Activated gamma-delta T cell treated with Interleukin-2 at 50 U/mL for 16 hours (primary cell): ENCODE data around the gene NUP133.
"Not testable (repeated sequence)": the region's sequence is repeated elsewhere in the genome, so short reads cannot be mapped to it uniquely, and the experiment has no call there.

Experiments used
- DNase-seq: peaks from one replicate; pipeline ENCODE4 v3.0.0-alpha.2; 2020

NUP133 gene

DNA sequence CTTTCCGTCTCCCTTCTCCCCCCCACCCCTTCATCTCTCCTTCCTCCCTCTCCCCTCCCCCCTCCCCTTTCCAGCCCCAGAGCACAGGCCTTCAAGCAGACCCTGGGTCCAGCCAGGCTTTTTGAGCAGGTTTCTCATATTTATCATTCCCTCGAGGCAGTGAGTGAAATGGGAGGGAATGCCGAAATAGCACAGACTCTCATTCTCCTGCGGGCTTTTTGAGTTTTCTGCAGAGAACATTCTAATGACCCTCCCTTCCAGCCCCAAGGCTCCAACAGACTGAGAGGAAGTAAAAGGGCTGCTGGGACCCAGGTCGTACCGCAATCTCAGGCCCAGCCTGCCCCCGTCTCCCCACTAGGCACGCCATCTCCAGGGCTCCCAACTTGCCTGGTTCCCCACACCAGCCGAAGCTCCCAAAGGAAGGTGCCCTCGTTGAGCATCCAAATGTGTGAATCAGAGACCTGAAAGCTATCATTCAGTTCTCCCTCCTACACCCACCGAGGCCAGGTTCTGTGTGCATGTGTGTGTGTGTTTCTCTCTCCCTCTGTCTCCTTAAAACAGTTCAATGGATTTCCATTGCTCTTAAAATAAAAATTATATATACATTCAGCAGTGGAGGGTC is 96.6 kb downstream of the NUP133 start:
- DNase-seq, result no peak

DNA sequence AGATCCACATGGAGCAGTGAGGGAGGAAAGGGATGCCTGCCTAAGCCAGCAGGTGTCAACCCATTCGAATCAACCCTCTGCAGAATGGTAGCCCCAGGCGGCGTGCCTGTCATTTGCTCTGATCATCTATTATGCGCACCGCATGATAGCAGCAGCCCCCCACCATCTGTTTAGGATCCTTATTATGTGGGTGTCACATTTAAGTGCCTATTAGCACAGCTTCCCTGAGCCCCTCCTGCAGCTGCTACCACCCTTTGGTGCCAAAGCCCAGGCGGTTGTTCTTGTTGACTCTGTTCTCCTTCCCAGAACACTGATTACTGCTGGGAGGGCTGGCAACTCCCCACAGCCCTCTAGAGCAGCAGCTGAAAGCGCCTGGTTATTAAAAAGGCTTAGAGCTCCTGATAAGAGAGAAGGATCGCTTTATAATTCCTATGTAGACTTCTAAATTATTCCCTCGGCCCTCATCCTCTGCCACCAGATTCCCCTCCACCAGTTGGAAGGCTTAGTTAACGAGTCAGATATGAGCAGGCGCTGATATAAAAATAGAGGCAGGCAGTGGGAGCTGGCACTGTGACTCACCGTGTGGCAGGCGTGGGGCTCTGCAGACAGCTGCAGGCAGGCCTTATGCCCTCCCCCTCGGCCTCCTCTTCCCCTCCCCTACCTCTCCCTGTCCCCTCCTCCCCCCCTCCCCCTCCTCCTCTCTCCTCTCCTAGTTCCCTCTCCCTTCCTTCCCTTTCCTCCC is 97.3 kb downstream of the NUP133 start:
- DNase-seq, result no peak

DNA sequence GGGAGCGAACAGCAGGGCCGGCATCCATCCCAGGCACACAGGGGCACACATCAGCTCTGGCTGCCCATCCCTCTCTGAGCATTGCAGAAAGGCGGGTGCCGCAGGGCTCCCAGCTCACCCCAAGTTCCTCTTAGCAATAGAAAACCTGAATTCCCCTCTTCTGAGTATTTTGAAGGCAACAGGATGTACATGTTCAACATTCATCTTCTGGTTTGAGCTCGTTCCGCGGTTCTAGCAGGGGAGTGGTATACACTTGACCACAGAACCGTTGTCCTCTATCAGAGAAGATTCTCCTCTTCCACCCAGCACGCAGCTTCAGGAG is 97.8 kb downstream of the NUP133 start:
- no peak for DNase-seq

DNA sequence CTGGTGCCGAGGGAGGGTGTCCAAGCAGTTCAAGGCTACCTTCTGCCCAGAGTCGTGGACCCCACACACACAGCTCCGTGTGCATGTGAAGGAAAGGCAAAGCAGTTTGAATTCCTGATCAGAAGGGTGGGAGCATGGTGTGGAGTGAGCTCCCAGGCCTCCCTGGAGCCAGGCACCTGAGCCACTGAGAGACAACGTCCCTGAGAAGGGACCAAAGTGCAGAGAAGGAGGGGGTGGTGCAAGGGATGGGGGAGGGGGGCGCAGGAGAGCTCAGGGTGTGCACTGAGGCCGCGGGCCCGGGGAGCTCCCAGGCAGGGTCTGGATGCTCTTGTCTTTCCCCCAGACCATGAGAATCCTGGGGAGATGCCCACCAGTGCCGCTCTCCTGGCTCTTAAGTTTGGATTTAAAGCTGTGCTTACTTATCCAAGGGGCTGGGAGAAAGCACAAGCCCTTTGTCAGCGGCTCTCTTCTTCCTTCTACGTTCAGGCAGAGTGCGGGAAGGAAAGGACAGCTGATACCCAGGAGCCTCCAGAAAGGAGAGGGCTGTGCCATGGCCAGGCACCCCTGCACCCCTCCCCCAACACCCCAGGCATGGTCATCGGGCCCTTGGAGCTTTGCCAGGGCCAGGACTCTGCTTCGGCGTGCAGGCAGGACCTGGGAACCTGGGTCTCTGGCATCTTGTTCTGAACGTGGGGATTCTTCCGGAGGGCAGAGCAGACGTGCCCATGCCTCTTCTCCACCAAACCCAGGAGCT is 98.3 kb downstream of the NUP133 start:
- no peak for DNase-seq

DNA sequence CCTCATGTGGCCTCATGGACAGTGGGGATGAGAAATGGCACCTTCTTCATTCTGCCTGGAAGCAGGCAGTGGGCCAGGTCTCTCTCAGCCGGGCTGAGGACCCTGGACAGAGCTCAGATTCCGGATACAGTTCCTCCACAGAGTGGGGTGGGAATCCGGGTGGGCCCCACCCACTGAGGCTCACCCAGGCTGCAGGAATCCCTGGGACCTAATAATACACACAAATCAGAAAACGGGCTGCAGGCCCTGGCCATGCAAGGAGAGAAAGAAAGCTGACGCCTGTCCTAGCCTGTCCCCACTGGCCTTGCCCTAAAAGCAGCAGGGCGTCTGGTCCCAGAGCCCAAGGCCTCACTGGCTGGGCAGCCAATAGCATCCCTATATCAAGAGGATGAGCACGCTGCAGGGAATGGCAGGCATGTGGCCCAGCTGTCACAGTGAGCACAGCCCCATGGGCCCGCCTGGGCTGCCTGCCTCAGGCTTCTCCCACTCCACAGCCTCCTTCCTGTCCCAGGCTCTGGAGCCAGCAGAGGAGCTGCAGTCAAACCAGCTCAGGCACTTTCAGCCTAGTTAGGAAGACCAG is 99.6 kb downstream of the NUP133 start:
- DNase-seq, result no peak

DNA sequence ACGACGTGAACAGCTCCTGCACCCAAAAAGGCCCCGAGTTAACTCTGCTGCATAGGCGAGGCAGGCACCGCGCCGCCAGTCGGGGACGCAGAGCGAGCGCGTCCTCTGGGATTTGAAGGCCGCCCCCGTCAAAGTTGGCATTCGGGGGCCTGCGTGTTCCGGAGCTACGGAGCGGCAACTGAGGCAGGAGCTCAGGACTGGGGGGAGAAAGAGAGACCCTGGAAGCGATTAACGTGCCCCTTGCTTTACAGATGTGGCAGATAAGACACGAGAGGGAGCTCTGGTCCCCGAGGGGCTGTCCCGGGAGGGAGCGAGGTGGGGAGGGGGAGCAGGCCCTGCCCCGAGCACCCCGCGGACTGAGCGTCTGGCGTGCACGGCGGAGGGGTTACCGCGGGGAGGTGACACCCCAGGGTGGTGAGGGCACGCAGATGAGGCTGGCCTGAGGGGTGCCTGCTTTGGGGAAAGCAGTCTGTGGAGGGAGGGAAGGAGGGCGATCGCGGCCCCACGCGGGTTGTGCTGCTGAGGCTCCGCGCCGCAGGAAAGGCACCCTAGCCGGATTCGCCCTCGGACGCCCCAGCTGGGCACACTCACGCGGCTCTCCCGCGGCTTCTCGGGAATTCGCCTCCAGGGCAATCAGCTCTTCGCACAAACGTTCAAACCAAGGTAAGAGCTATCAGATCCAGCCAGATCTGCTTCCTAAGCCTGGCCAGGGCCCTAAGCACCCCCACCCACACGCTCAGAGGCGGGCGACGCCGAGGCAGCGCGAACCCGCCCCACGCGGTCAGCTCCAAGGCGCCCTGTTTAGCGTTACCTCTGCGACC is 100.7 kb downstream of the NUP133 start:
- no peak for DNase-seq

DNA sequence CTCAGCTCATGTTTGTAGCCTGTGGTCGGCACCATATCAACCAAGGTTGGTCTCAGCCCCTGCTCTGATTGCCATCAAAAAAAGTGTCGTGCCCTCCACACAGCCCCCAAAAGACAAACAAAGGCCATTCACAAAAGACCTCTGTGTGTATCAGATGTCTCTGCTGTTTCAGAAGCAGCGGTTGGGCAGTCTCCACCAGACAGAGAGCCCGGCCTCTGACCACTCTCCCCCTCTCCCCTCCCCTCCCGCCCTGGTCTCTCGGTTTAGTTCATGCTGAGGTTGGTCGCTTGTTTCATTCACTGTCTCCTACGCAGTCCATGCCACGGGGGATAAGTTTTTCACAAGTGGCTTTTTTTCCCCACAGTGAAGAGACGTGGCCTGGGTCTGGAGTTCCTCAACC is 101.3 kb downstream of the NUP133 start:
- no peak for DNase-seq

DNA sequence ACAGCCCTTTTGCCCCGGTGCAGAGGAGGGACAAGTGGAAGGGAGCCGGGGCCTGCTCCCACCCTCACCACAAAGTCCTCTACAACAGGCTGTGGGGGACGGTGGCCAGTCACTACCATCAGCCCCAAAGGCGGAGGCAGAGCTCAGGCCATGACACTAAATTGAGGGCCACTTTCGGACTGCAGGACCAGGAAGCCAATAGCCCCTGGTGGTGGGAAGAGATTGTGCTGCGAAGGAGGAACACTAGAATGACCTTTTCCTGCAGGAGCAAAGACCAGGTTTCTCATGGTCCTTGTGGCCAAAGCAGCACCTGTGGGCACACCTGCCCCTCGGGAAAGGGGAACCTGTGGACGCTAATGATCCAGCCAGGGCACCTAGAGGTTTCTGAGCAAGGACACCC is 104.6 kb downstream of the NUP133 start:
- no peak for DNase-seq

DNA sequence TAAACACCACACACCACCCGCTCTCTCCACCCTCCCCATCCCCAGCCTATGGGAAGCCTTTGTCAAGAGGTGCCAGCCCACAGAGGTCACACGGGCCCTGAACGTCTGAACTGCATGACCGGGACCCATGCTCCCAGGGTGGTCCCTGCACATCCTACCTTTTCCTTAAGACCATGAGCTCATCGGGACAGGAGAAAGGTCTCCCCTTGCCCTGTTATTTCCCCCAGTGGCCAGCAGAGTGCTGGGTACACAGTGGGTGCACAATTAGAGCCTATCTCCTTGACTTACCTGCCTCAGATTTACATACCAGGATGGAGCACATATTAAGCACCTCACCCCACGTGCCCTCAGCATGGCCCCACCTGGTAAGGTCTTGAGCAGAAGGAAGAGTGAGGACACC is 105.1 kb downstream of the NUP133 start:
- DNase-seq, result no peak

DNA sequence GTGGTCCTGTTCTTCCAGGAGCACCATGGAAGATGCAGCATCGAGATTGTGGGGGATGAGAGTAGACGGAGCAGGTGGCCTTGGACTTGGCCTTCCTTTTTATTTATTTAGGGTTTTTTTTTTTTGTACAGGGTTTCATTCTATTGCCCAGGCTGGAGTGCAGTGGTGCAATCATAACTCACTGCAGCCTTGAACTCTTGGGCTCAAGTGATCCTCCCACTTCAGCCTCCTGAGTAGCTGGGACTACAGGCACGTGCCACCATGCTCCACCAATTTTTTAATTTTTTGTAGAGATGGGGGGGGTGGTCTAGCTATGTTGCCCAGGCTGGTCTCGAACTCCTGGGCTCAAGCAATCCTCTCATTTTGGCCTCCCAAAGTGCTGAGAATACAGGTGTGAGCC is 105.8 kb downstream of the NUP133 start:
- DNase-seq, result not testable (repeated sequence)

DNA sequence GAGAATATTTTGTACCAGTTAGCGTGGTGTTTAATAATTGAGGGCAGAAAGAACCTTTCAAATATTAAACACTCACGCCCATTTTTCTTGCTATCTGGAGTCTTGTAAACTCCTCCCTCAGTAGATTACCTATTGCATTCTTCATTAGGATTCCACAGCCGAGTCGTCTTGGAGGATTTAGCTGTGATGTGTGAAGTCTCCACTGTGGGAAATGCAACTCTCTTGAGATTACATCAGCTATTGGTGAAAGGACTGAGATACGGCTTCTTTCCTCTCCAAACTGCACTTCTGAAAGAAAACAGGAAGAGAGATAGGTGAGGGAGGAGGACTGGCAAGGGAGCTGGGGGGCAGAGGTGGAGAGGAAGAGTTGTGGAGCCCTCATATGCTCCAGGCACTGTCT is 110.4 kb downstream of the NUP133 start:
- no peak for DNase-seq

DNA sequence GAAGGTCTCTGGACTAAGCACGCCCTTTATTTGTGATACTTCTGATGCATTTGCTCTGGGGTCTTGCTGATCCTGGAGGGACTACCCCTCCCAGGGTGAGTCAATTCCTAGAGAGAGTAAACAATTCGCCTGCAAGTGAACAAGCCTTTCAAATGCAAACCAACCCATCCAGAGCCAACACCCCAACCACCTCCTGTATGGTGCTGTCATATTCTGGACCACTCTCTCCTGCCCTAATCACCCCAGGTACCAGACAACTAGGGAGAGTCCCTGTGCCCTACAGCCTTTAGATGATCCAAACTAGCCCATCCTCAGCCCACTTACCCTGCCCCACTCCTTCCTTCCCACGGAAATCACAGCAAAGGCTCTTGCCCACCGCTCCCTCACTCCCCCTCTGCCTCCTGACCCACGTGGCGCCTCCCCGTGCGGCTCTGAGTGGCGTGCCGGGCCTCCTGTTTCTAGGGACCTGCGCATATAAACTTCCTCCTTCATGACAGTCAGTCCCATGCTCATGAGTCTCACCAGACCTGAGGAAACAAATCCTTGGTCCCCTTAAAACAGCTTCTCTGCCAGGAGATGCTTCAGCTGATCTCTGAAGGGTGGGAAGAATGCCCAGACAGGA is 111.4 kb downstream of the NUP133 start:
- no peak for DNase-seq

DNA sequence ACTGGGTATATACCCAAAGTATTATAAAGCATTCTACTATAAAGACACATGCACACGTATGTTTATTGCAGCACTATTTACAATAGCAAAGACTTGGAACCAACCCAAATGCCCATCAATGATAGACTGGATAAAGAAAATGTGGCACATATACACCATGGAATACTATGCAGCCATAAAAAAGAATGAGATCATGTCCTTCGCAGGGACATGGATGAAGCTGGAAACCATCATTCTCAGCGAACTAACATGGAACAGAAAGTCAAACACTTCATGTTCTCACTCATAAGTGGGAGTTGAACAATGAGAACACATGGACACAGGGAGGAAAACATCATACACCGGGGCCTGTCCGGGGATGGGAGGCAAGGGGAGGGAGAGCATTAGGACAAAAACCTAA is 113.6 kb downstream of the NUP133 start:
- not testable (repeated sequence) for DNase-seq

DNA sequence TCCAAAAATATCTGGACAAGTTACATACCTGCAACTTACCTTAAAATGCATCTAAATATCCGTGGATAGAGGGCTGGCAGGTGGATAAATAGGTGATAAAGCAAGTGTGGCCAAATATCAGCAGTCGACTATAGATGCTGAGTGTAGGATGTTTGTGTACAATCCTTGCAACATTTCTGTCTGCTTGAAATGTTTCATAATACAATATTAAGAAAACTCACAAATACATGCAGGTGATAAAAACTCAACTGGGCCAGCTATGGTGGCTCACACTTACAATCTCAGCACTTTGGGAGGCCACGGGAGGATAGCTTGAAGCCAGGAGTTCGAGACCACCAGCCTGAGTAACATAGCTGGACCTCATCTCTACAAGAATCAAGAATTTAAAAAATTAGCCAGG is 115.2 kb downstream of the NUP133 start:
- DNase-seq, result no peak
